Measurements from ENCODE around the gene DST. TPM values are rescaled to one million over a fixed set of nuclear protein-coding genes. Genes with fewer than 3 reads are reported as not detected.

The DST gene
- polyA plus RNA-seq, 1 donor from 2014 or later: not detected

DNA sequence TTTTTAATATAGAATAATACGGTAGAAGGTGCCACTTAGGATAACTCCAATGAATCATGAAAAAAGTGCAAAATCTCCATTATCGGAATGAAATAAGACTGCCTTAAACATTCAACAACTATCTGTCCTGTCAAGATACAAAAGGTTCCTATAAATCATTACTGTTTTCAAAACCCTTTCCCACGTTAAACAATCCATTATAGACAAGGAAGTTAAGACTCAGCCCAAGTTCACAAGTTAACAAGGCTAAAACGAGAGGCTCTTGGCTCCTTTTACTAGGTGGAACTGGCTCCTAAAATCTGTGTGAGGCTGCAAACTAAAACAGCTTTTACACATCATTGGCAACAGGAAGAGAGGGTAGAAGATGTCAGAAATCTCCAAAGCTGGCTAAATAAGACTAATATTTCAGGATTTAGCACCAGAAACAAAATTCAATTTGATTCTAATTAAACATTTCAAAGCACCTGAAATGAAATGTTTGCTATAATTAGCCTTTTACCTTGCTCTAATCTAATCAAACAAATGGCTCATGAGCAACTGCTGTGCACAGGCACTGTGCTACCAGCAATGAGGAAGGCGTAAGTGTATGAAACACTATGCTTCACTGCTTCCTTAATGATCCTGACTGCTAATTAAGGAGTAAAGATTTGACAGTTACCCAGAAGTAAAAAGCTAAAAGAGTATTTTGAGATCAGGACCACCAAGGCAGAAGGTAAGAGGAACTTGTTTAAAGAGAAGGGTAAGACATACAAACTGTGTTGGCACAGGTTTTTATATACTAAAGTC, 109.7 kb downstream of the DST start:
- H3K4me1 Mint-ChIP-seq: no peaks in the 10 kb centered on the region
- no peak overlapping the region for H3K27ac Mint-ChIP-seq
- no peaks in the 10 kb centered on the region for H3K9me3 Mint-ChIP-seq
- no peak overlapping the region for H3K4me3 Mint-ChIP-seq
- no peaks in the 10 kb centered on the region for H3K27me3 Mint-ChIP-seq
- H3K36me3 Mint-ChIP-seq: no peaks in the 10 kb centered on the region

DNA sequence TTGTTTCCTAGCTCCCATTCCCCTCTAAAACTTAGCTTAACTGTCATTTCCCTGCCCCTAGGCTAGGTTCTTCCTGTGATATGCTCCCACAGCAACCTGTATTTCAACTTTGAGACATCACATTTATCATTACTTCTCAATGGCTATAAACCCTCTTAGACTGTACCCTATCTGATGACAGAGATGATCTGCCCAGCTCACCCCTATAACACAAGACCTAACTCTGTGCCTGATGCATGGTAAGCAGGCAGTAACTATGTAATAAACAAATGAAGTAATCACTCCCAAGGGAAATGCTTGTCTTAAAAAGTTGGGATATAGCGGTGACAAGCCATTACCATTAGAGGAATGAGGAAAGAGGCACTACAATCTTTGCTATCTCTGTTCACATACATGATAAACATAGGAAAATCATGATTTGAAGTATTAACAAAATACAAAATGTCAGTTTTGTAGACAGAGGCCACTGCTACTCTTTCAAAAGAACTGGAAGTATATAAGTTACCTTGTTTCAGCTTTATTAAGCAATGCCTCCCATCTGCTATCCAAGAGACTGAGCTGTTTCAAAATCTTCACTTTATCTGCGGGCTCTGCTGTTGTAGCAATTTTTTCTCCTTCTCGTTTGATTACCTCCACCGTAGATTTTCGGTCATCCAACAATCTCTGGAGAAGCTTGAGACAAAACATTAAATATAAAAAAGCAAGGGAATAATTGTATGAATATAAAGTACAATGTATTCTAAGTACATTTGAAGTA, 110.7 kb downstream of the DST start:
- H3K9me3 Mint-ChIP-seq: no peaks in the 10 kb centered on the region
- H3K36me3 Mint-ChIP-seq: no peaks in the 10 kb centered on the region
- no peaks in the 10 kb centered on the region for H3K27me3 Mint-ChIP-seq
- H3K4me3 Mint-ChIP-seq: no peak overlapping the region
- H3K4me1 Mint-ChIP-seq: no peaks in the 10 kb centered on the region
- no peak overlapping the region for H3K27ac Mint-ChIP-seq

DNA sequence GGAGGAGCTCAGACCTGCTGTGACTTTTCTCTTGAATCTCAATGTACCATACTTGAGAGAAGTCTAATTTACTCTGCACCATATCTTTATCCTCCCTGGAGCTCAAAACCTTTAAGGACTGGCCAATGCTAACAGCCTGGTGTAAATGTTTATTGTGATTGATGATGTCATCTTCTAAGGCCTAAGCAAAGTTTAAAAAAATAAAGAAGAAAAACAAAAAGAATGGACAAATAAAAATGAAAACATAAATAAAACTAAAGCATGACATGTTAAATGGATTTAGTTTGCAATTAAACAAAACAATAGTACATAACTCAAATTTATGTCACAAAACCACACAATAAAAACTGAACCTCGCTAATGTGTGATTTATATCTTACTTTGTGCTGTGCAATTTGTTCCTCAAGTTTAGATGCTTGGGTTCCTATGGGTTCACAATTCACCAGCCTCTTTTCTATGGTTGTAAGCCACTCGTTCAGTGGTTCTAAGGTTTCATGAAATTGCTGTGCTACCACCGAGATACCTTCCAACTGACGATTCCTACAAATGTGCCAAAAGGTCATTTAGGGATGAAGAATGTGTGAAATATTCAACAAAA, 113.0 kb downstream of the DST start:
- peaks cover 0 to 1% (median 0%) of the 10 kb centered on the region in 3 donors for H3K4me1 Mint-ChIP-seq
- no peaks in the 10 kb centered on the region for H3K27me3 Mint-ChIP-seq
- no peaks in the 10 kb centered on the region for H3K36me3 Mint-ChIP-seq
- H3K4me3 Mint-ChIP-seq: no peak overlapping the region
- H3K9me3 Mint-ChIP-seq: no peaks in the 10 kb centered on the region
- no peak overlapping the region for H3K27ac Mint-ChIP-seq

DNA sequence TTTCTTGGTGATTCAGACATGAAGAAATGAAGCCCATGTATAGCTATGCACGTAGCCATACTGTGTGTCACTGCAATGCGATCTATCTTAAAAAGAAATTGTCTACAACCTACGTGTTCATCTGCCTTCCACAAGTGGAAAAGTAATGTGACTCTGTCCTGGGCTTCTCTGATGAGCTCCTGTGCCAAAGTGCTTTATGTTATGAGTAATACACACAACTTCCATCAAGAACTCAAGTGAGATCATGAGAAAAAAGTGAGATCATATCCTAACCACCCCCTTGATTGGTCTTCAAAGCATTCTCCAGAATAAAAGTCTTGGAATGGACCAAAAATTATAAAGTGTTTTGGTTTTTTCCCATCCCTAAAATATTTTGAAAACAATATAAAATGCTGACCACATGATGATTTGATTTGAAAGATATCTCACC, 114.3 kb downstream of the DST start:
- Mint-ChIP-seq H3K27me3 (no peaks in the 10 kb centered on the region), H3K4me1 (peaks cover 0 to 1% (median 0%) of the 10 kb centered on the region in 3 donors), H3K27ac (no peak overlapping the region), H3K9me3 (no peaks in the 10 kb centered on the region), H3K4me3 (no peak overlapping the region), H3K36me3 (no peaks in the 10 kb centered on the region)

DNA sequence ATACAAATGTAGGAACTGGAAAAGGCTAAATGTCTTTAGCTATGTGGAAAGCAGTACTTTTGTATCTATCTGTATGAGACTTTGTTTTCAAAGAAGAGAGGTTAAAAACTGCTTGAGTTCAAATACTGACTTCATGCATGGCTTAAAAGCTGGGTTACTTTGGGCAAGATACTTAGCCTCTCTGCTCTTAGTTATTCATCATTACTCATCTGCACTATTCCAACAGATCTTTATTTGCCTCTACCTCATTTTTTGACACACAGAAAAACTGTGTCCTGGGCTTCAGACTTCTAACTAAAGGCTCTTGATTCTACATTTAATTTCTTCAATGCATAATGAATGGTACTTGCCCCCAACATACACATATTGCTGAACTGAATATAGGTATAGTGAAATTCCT, 114.8 kb downstream of the DST start:
- Mint-ChIP-seq H3K27ac (no peak overlapping the region), H3K4me1 (peaks cover 0 to 1% (median 0%) of the 10 kb centered on the region in 3 donors), H3K4me3 (no peak overlapping the region), H3K36me3 (no peaks in the 10 kb centered on the region), H3K27me3 (no peaks in the 10 kb centered on the region), H3K9me3 (no peaks in the 10 kb centered on the region)

DNA sequence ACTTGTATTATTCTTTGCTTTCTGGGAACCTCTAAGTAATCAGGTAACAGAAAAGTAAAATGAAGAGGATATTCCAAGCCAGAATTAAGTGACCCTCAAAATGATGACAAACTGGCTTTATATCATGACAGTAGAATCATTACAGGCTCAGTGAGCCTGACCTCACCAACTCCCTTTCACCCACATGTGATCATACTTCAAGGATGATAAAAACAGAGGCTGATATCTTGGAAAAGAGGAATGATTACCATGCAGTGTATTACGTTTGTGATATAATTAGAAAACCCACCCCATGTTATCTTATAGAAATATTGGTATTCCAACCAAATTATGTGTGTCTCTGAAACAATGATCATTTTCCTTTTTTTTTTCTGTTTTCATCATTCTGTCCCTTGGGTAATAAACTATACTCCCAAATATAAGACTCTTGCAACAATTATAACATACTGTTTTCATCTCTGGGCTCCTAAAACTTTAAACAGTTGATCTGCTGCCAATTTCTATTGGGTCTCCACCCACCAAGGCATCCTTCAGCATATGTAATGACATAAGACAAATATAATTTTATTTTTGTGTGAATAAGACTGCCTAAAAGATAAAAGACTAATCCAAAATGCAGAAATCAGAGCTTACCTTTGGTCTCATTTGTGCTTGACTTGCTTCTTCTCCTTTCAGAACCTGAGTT, 115.7 kb downstream of the DST start:
- peaks cover 0 to 1% (median 0%) of the 10 kb centered on the region in 3 donors for H3K4me1 Mint-ChIP-seq
- H3K9me3 Mint-ChIP-seq: no peaks in the 10 kb centered on the region
- no peak overlapping the region for H3K27ac Mint-ChIP-seq
- H3K27me3 Mint-ChIP-seq: no peaks in the 10 kb centered on the region
- H3K4me3 Mint-ChIP-seq: no peak overlapping the region
- no peaks in the 10 kb centered on the region for H3K36me3 Mint-ChIP-seq

DNA sequence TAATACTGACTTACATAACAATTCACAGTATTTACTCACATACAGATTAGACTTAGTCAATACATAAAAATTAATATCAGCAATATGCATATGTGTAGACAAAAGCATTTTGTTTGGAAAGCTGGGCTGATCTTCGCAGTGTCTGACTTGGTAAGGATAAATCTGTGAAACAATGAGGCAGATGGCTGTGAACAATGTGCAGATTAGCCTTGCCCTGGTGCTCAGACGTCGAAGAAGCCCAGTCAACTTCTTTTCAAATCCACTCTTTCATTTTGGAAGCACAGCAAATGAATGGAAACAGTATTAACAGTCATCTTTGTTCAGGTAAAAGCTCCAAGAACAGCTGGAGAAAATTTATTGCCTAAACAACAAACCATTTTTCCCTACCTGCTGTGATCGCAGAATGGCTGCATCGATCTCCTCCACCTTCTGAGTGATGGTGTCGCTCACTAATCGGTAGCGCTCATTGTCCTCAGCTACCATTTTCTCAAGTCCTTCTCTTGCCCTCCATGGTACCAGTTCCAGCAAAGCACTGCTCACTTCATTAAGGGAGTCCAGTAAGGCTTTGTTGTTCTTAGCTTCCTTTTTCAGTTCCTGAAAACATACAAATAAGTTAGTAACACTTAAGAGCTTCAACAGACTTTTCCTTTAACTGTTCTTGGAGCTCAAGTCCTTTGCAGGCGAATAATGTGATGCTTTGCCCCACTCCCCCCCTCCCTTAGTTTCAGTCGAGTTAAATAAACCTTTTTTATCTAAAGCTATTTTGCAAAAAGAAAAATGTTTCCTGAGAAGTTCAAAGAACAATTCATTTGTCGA, 116.5 kb downstream of the DST start:
- H3K36me3 Mint-ChIP-seq: no peaks in the 10 kb centered on the region
- H3K27me3 Mint-ChIP-seq: no peaks in the 10 kb centered on the region
- H3K9me3 Mint-ChIP-seq: no peaks in the 10 kb centered on the region
- H3K27ac Mint-ChIP-seq: no peak overlapping the region
- no peak overlapping the region for H3K4me3 Mint-ChIP-seq
- peaks cover 0 to 1% (median 0%) of the 10 kb centered on the region in 3 donors for H3K4me1 Mint-ChIP-seq

DNA sequence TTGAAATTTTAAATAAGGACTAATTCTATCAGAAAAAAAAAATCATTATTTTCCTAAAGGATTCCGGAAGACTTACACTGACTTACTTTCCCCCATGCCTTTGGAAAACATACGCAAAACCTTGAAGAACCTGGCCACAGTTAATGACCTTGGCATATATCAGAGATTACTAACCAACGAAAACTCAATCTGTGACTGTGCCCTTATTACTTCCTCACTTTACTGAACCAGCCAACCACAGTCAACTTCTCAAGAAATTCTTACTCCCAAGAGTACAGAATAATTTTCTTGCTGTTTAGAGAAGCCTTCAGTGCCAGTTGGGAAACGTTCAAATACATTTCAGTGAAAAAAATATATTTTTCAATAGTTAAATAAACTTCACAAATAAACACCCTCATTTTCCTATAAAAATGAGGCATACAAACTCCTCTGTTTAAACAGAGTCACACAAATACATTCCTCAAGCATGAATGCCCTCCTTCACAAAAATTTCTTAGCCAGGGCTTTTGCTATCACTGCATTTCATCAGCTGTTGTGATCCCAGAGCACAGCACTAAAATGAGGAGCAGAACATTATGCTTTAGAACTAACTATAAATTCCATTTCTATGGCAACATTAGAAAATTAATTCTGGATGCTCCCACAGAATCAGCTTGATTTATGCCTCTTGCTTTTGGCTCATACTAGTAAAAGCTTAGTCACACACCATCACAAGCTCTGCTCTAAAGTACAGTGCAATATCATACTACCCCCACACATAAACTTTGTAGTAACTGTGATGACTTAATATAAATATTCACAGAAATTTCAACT, 117.6 kb downstream of the DST start:
- no peak overlapping the region for H3K4me3 Mint-ChIP-seq
- no peaks in the 10 kb centered on the region for H3K27me3 Mint-ChIP-seq
- peaks cover 0 to 1% (median 0%) of the 10 kb centered on the region in 3 donors for H3K4me1 Mint-ChIP-seq
- no peaks in the 10 kb centered on the region for H3K9me3 Mint-ChIP-seq
- H3K36me3 Mint-ChIP-seq: no peaks in the 10 kb centered on the region
- H3K27ac Mint-ChIP-seq: no peak overlapping the region

DNA sequence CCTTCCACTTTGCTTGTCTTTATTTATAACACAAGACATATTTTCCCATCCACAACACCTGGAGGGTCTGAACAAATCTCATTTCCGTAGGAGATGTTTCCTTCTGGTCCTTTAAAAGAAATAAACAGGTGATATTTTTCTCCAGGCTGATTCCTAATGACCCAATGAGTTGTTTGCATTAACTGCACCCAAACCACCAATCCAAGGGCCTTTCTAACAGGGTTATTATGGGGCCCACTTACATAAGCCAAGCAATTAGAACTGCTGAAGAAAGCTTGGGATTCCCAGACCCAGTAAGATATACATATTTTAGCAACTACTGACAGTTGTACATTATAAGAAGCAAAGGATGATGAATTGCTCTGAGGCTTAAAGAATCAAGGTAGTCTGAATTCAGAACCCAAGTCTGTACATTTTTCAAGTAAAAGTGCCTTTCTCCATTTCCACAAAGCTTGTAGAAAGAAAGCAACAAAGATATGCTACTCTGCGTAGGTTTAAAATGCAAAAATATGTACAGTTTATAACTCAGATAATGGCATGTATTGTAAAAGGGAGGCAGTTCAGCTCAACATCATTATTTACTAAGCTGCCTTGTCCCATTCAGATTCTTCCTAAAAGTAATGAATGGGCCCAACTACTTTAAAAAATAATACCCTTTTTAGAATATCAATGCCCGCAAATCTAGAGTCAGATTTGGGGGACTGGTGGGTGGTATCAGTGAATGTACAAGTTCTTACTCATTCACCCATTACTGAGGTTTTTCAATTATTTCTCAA, 120.0 kb downstream of the DST start:
- no peaks in the 10 kb centered on the region for H3K27me3 Mint-ChIP-seq
- H3K9me3 Mint-ChIP-seq: peaks cover 0 to 3% (median 0%) of the 10 kb centered on the region in 3 donors
- H3K27ac Mint-ChIP-seq: no peak overlapping the region
- peaks cover 0 to 1% (median 0%) of the 10 kb centered on the region in 3 donors for H3K4me1 Mint-ChIP-seq
- no peak overlapping the region for H3K4me3 Mint-ChIP-seq
- H3K36me3 Mint-ChIP-seq: peaks cover 7% of the 10 kb centered on the region

DNA sequence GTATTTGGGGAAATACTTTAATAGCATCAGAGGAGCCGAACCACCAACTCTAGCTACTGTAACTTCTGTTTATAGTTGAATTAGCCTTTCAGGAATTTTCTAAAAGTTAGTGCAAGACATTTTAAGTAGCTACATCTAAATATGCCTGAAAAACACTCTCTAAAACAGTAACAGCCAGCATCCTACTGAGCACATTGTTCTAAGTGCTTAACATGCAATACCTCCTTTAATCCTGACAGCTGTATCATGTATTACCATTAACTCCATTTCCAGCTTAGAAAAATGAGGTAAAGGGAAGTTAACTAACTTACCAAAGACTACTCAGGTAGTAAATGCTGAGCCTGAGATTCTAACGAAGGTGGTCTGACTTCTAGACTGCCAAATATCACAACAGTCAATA, 120.7 kb downstream of the DST start:
- no peak overlapping the region for H3K27ac Mint-ChIP-seq
- peaks cover 0 to 1% (median 0%) of the 10 kb centered on the region in 3 donors for H3K4me1 Mint-ChIP-seq
- peaks cover 0 to 3% (median 0%) of the 10 kb centered on the region in 3 donors for H3K9me3 Mint-ChIP-seq
- no peaks in the 10 kb centered on the region for H3K27me3 Mint-ChIP-seq
- H3K36me3 Mint-ChIP-seq: peaks cover 7% of the 10 kb centered on the region
- no peak overlapping the region for H3K4me3 Mint-ChIP-seq

DNA sequence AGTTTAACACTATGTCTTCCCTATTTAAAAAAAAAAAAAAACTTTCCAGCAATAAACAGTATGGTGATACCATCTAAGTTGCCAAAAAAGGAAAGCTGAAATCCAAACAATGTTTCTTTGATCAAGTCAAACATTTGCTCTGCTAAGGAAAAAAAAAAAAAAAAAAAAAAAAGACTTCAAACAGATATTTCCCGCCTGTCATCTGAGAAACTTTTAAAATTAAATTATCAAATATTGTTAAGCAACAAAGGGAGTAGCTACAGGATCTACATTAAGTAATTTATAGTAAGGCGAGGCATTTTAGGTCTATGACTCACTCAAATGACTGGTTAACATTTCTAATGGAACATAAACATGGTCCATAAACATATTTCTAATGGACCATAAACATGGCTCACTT, 121.2 kb downstream of the DST start:
- Mint-ChIP-seq H3K27ac (no peak overlapping the region), H3K9me3 (peaks cover 0 to 3% (median 0%) of the 10 kb centered on the region in 3 donors), H3K36me3 (peaks cover 7% of the 10 kb centered on the region), H3K4me3 (no peak overlapping the region), H3K4me1 (peaks cover 0 to 1% (median 0%) of the 10 kb centered on the region in 3 donors), H3K27me3 (no peaks in the 10 kb centered on the region)

DNA sequence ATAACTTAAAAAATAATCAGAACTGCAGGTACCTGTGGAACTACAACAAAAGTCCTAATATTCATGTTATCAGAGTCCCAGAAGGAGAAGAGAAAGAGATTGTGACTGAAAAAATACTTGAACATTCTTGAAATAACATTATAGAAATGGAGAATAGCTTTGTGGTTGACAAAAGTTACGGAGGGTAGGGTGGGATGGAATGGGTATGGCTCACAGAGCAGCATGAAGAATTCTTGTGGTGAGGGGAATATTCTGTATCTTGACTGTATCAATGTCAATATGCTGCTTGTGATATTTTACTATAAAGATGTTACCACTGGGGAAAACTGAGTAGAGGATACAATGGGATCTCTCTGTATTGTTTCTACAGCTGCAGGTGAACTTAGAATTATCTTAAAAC, 122.5 kb downstream of the DST start:
- Mint-ChIP-seq H3K4me1 (no peaks in the 10 kb centered on the region), H3K36me3 (peaks cover 7% of the 10 kb centered on the region), H3K4me3 (no peak overlapping the region), H3K9me3 (peaks cover 0 to 3% (median 0%) of the 10 kb centered on the region in 3 donors), H3K27me3 (no peaks in the 10 kb centered on the region), H3K27ac (no peak overlapping the region)
